Measurements from ENCODE around the gene APOBEC3F.
A peak's percentile ranks its signal among the peaks of the same experiment; 100 is the strongest.
"Not testable (repeated sequence)": the region's sequence is repeated elsewhere in the genome, so short reads cannot be mapped to it uniquely, and the experiment has no call there.

Gene APOBEC3F

DNA sequence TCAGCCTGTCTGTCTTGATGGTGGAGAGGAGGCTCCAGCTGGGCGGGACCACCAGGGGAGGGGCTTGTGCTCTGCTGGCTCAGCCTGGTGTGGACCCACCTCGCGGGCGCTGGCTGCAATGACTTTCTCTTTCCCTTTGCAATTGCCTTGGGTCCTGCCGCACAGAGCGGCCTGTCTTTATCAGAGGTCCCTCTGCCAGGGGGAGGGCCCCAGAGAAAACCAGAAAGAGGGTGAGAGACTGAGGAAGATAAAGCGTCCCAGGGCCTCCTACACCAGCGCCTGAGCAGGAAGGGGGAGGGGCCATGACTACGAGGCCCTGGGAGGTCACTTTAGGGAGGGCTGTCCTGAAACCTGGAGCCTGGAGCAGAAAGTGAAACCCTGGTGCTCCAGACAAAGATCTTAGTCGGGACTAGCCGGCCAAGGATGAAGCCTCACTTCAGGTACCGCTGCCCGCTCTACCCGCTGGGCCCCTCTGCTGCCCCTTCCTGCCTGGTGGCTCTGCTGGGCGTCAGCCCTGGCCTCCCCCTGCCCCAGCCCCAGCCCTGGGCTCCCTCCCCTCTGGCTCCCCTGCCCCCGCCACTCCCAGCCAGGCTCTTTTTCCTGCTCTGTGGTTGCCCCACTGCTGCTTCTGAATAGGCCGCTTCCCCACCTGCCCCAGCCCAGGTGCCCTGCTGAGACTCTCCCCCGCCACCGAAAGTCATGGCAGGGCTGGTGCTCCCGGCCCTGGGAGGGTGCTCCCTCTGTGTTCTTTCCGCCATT, at the start of gene APOBEC3F:
APOBEC3F (plus strand) TSS at position 327 of the 759 bp plus-strand sequence; CDS start at position 424, 97 bp downstream.
- peak; percentile 66 for DNase-seq (ENCODE audit: low read depth)

DNA sequence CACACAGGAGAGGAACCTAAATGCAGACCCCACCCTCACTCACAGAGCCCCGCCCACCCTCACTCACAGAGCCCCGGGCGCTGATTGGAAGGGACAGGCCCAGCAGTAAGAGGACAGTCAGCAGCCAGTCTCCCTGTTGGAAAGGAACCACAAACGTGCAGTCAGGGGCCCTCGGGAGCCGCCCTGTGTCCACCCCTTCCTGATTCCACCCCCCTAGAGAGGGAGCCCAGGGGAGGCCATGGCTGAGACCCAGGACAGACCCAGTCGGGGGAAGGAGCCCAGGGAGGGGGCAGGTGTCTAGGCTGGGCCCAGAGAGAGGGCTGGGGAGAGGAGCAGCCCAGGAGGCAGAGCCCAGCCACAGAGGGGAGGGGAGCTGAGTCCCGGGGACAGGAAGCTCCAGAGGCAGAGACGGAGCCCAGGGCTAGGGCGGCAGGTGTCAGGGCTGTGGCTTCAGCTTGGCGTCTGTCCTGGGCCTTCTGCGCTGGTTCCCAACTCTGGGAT, 47.7 kb upstream of the APOBEC3F start:
- not testable (repeated sequence) for DNase-seq (ENCODE audit: low read depth)

DNA sequence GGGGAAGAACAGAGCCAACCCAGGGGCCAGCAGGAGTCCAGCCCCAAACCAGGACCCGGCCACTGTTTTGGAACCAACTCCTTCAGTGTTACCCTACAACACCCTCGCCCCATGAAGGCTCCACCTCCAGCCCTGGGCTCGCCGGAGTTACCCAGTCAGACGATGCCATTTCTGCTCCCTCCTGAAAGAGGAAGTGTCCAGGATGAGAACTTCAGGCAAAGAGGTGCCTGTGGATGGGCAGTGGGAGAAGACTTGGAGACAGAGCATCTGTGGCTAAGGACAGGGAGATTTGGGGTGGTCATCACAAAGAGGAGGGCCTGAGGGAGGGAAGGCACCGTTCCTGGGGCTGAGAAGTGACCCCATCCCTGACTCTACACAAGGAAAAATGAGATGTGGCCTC, 44.6 kb upstream of the APOBEC3F start:
- DNase-seq (ENCODE audit: low read depth): no peak

DNA sequence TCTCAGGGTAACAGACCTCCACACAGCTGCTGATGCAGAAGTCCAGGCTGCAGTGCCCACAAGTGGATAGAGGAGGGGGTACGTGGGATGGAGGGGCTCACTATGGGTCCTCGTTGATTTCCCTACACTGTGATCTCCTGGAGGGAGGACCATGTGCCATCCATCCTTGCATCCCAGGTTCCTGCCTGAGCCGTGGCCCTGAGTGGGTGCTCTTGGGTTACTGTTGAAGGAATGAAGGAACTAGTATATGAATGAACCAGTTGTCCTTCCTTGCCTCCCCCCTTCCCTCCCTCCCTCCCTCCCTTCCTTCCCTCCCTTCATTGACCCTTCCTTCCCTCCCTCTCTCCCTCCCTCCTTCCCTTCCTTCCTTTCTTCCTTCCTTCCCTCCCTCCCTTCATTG, 43.1 kb upstream of the APOBEC3F start:
- no peak for DNase-seq (ENCODE audit: low read depth)

DNA sequence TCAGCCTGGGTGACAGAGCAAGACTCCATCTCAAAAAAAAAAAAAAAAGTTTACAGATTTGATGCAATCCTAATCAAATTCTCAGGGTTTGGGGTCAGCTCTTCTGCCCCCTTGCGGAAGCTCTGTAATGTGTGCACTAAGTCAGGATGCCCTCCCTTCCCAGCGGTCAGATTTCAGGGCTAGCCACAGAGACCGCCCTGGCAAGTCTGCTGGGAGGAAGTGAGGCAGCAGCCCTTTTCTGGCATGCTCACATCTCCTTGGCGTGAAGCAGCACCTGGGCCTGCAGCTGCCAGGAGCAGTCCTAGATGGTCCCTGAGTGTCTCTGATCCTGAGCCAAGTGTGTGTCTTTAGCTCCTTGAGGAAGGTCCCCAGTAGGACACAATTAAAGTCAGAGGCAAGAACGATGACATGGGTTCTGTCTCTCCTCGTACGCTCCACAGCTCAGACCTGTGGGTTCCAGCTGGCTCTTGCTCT, 37.5 kb upstream of the APOBEC3F start:
- DNase-seq (ENCODE audit: low read depth): peak; percentile 82

DNA sequence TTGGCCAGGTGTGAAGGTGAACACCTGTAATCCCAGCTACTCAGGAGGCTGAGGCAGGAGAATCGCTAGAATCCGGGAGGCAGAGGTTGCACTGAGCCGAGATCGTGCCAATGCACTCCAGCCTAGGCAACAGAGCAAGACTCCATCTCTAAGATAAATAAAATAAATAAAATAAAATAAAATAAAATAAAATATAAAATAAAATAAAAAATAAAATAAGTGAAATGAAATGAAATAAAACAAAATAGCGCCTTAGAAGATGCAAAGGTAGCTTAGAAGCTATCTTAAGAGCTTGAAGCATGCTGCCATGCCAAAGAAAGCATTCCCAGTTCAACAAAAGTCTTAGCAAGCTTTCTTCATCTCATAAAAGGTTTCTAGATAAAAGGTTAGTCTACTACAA, 33.5 kb upstream of the APOBEC3F start:
- DNase-seq (ENCODE audit: low read depth): no peak

DNA sequence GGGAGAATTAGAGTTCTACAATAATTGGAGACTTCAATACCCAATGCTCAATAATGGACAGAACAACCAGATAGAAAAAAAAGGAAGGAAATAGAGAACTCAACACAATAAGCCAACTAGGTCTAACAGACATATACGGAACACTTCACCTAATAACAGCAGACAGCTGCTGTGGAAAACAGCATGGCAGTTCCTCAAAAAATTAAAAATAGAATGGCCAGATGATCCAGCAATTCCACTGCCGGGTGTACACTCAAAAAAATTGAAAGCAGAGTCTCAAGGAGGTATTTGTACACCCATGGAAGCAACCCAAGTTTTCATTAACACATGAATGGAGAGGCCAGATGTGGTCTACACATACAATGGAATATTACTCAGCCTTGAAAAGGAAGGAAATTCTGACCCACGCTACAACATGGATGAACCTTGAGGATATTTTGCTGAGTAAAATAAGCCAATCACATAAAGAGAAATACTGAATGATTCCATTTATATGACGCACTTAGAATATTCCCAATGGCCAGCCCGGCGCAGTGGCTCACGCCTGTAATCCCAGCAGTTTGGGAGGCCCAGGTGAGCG, 32.3 kb upstream of the APOBEC3F start:
- DNase-seq (ENCODE audit: low read depth): not testable (repeated sequence)

DNA sequence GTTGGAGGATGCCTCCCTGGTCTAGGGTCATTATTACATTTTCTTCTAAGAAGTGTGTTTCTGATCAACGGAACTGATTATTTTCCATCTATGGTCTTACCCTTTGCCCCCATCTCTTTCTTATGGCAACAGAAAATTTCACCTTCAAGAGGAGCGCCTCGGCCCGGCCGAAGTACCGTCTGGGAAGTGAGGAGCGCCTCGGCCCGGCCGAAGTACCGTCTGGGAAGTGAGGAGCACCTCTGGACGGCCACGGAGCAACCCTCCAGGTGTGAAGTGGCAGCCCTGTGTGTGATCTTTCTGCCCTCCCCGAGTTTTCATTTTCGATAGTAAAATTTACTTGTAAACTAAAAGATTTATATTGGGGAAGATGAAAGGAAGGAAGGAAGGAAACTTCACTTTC, 29.7 kb upstream of the APOBEC3F start:
- DNase-seq (ENCODE audit: low read depth): no peak

DNA sequence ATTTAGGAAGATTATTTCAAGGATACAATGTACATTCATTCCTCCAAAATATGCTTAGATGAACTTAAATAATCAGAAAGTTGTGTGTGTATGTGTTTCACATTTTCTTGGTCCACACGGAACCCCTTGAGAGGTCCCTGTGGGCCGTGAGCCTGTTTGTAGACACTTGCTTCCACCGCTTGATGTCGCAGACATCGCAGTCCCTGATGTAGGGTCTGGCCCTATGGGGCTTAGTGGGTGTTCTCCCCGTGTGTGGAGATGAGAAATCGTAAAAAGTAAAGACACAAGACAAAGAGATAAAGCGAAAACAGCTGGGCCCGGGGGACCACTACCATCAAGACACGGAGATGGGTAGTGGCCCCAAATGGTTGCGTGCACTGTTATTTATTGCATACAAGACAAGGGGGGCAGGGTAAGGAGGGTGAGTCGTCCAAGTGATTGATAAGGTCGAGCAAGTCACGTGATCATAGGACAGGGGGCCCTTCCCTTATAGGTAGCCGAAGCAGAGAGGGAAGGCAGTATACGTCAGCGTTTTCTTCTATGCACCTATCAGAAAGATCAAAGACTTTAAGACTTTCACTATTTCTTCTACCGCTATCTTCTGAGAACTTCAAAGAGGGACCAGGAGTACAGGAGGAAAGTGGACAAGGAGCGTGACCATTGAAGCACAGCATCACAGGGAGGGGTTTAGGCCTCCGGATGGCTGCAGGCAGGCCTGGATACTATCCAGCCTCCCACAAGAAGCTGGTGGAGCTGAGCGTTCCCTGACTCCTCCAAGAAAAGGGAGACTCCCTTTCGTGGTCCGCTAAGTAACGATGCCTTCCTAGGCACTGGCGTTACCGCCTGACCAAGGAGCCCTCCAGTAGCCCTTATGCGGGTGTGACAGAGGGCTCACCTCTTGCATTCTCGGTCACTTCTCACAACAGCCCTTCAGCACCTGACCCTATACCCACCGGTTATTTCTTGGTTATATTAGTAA, 27.8 kb upstream of the APOBEC3F start:
- peak; percentile 61 for DNase-seq (ENCODE audit: low read depth)

DNA sequence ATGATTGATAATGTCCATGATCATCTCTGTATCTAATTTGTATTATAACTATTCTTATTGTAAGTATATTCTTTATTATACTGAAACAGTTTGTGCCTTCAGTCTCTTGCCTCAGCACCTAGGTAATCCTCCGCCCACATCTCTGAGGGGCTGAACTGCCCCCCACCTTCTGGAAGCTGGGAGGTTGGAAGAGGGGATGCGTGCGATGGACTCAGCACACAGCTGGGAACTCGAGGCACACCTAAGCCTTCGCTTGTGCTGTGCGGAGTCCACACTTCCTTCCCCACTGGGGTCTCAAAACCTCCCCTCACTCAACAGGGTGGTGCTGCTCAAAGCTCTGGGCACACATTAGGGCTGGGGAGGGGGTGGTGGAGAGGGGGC, 27.1 kb upstream of the APOBEC3F start:
- DNase-seq (ENCODE audit: low read depth): not testable (repeated sequence)

DNA sequence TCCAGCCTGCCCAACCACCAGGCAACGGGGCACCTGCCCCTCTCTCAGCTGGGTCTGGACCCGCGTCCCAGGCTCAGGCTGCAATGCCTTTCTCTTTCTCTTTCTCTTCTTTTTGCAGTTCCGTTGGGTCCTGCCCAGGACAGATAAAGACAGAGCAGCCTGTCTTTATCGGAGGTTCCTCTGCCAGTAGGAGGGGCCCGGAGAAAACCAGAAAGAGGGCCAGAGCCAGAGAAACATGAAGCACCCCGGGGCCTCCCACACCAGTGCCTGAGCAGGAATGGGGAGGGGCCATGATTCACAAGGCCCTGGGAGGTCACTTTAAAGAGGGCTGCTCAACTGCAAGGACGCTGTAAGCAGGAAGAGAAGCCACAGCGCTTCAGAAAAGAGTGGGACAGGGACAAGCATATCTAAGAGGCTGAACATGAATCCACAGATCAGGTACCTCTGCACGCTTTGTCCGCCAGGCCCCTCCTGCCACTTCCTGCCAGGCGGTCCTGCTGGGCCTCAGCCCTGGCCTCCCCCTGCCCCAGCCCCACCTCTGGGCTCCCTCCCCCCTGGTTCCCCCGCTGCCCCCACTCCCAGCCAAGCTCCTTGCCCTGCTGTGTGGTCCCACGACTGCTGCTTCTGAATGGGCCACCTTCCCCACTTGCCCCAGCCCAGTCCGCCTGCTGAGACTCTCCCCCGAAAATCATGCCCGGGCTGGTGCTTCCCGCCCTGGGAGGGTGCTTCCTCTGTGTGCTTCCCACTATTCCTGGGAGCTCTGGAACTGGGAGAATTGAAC, 26.5 kb upstream of the APOBEC3F start, which contains the start of gene APOBEC3C:
APOBEC3C (plus strand) TSS at position 316 of the 781 bp plus-strand sequence; CDS start at position 422, 106 bp downstream.
- peak; percentile 94 for DNase-seq (ENCODE audit: low read depth)

DNA sequence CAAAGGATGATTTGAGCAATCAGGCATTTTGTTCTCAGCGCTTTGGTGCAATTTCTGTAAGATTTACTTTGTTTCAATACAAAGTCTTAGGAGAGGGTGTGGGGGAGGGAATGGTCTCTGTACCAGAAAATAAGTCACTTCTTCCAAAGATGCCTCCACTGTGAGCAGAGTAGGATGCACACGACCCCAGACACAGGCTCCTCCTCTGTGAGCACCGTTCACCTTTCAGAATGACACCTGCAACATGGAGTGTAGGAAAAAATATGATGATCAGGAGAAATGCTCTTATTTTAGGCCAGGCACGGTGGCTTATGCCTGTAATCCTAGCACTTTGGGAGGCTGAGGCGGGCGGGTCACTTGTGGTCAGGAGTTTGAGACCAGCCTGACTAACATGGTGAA, 25.9 kb upstream of the APOBEC3F start:
- not testable (repeated sequence) for DNase-seq (ENCODE audit: low read depth)

DNA sequence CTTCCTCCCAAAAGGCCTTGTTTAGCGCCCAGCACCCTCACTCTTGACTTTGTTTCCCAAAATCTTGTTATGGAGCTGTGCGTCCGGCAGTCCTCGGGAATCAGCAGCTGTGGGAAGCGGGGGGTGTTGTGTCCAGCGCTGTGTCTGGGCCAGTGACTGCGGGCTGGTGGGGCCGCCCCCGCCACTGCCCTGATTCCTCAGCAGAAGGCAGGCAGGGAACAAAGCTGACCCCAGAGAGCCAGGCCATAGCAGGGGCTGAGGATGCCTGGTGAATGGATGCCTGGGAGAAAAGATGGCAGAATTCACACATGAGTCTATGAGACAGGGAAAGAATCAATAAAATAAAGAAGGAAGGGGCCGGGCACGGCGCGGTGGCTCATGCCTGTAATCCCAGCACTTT, 24.1 kb upstream of the APOBEC3F start:
- DNase-seq (ENCODE audit: low read depth): no peak

DNA sequence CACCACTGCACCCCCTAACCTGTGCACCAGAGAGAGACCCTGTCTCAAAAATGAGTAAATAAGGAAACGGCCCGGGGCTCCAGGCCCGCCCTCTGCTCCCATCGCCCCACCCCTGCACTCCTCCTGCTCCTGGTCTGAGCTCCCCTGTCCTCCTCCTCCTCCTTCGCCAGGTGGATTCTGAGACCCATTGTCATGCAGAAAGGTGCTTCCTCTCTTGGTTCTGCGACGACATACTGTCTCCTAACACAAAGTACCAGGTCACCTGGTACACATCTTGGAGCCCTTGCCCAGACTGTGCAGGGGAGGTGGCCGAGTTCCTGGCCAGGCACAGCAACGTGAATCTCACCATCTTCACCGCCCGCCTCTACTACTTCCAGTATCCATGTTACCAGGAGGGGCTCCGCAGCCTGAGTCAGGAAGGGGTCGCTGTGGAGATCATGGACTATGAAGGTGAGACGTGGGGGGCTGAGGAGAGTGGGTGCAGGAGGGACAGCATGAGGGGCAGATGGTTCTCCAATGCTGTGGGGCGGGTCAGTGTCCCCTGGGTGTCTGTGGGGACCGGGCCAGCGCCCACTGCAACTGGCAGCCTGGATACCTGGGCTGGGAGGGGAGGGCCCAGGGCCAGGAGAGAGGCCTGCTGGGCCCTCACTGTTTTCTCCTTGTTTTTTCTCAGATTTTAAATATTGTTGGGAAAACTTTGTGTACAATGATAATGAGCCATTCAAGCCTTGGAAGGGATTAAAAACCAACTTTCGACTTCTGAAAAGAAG, 22.9 kb upstream of the APOBEC3F start:
- DNase-seq (ENCODE audit: low read depth): no peak

DNA sequence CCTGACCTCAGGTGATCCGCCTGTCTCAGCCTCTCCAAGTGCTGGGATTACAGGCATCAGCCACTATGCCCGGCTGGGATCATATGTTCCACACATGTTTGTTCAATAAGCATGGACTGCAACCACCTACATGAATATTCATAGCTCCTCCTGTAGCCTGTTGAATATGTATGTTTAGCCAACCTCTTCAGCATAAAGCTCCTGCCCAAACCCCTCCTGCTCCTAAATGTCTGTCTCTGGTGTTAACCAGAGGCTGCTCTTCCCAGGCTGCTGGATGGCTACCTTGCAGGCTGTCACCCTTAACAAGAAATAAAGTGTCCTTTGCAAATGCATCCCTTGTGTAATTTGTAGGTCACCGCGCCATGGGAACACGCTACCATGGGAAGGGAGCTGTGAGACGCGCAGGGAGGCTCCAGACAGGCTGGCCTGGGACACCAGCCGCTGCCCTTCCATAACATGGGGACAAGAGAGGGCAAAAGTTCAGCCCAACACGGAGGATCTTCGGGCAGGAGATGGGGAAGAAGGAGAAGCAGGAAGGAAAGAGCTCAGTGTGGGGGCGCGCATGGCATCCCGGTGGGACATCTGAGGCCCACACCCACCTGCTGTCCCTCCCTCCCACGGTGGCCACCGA, 20.5 kb upstream of the APOBEC3F start:
- peak; percentile 32 for DNase-seq (ENCODE audit: low read depth)

DNA sequence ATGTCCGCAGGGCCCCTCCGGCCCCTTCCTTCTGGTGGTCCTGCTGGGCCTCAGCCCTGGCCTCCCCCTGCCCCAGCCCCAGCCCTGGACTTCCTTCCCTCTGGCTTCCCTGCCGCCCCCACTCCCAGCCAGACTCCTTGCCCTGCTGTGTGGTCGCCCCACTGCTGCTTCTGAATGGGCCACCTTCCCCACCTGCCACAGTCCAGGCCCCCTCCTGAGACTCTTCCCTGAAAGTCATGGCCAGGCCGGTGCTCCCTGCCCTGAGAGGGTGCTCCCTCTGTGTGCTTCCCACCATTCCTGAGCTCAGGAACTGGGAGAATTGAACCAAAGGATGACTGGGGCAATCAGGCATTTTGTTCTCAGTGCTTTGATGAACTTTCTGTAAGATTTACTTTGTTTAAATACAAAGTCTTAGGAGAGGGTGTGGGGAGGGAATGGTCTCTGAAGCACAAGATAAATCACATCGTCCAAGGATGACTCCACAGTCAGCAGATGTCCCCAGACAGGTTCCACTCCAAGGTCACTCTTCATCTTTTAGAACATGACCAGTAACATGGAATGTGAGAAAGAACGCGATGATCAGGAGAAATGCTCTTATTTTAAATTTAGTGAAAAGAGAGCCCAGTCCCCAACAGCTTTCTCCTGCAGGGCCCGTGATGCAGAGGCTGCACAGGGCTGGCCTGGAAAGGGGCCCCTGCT, 19.0 kb upstream of the APOBEC3F start:
- peak; percentile 6 for DNase-seq (ENCODE audit: low read depth)

DNA sequence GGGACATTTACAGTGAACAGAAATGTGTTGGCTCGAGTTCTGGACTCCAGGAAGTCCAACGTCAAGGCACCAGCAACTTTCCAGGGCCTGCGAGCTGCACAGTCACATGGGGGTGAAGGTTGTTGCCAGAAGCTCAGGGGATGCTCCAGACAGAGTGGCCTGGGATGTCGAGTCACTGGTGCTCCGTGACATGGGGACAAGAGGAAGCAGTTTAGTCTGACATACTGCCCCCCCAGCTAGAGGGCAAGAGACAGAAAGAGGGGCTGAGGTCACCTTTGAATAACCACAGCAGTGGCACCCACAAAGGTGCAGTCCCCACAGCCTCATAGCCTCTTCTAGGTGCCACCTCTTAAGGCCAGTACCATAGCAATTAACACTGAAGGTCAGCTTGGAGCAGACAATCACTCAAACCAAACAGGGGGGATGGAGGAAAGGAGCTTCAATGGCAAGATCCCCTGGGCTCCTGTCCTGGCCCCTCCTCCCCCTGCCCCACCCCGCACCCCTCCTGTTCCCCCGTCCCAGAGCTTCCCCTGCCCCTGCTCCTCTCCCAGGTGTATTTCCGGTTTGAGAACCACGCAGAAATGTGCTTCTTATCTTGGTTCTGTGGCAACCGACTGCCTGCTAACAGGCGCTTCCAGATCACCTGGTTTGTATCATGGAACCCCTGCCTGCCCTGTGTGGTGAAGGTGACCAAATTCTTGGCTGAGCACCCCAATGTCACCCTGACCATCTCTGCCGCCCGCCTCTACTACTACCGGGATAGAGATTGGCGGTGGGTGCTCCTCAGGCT, 15.9 kb upstream of the APOBEC3F start:
- no peak for DNase-seq (ENCODE audit: low read depth)

DNA sequence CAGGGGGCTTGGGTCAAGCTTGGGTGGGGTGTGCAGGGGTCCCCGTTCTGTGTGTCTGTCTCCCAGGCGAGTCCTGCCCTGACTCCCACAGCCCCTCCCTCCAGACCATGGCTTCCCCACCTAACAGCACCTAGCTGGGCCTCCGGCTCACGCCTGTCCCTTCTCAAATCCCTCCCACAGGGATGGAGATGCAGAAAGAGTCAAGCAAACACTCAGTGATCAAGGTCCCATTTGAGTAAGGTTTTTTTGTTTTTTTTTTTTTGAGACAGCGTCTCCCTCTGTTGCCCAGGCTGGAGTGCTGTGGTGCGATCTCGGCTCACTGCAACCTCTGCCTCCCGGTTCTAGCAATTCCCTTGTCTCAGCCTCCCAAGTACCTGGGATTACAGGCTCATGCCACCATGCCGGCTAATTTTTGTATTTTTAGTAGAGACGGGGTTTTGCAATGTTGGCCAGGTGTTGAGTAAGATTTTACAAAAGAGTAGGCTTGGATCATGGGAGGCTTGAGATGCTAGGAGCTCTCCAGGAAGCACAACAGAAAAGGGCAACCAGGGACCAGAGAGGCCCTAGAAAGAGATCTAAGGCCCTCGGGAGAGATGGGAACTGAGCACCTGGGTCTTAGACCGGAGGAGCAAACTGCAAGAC, 14.0 kb upstream of the APOBEC3F start:
- peak; percentile 7 for DNase-seq (ENCODE audit: low read depth)
